Lower leg skin (tissue), 4 donors: Measurements from ENCODE around the gene UBE2G2. TPM values are rescaled to one million over a fixed set of nuclear protein-coding genes. Genes with fewer than 3 reads are reported as not detected.
A peak's percentile ranks its signal among the peaks of the same experiment; 100 is the strongest.

Experiments used
- DNase-seq, 2 donors: peaks; one replicate each; pipeline ENCODE4 v3.0.0-alpha.2; 2019; ENCODE audit warnings: low spot score in 2 of 2
- H3K4me3 ChIP-seq: fragments of 200-600 bp; sonication (generic); 2 replicates; pipeline ENCODE4 v1.5.1; 2017; ENCODE audit warnings: mild to moderate bottlenecking, low read depth; ENCODE audit not compliant: poor library complexity, severe bottlenecking
- CTCF ChIP-seq, 3 donors: fragments of 450-650 bp; IDR thresholded peaks; one replicate each; pipeline ENCODE4 v1.5.1; 2016; ENCODE audit warnings: antibody characterized with exemption in 3 of 3, mild to moderate bottlenecking in 3 of 3, moderate library complexity in 2 of 3
- POLR2A ChIP-seq, 2 donors: fragments of 450-650 bp; IDR thresholded peaks; one replicate each; pipeline ENCODE4 v1.6.1; 2016 to 2017; ENCODE audit warnings: antibody characterized with exemption in 2 of 2, mild to moderate bottlenecking in 1 of 2, moderate library complexity in 1 of 2
- WGBS, 2 donors: methylation state at CpG; one replicate each; pipeline ENCODE4 v1.1.5; 2018; 5-methylcytosine and 5-hydroxymethylcytosine counted together
- intact Hi-C: fragments of 100-400 bp; cut with DNase I; formaldehyde crosslinking; loops from one replicate; pipeline ENCODE4 v1.15.0; 2023; ENCODE audit warnings: low total_unique reads
- total RNA-seq, 4 donors: library from RNA; depleted of rRNA; stranded (reverse); fragments of >200 nt; gene quantifications; one replicate each; pipeline ENCODE4 v1.1.0, GENCODE V29; 2016

The UBE2G2 gene
- total RNA-seq, 4 donors from 2014 or later = 37.2 to 61.8 (median 49.8) TPM

GRCh38 chr21:44847261-44848056 lies 45.8 kb upstream of the UBE2G2 start:
- 88 to 91% methylated on average over 15 to 21 of the region's 24 CpGs for WGBS, 2 donors

GRCh38 chr21:44846485-44847260 lies 45.1 kb upstream of the UBE2G2 start:
- 21 to 24% methylated on average over 24 to 25 of the region's 27 CpGs for WGBS, 2 donors
- H3K4me3 ChIP-seq = no peak overlapping the region
- TF ChIP-seq CTCF (IDR thresholded peaks at IDR 0.05) = no peak
- TF ChIP-seq POLR2A (IDR thresholded peaks at IDR 0.05) = no peak
- peak; percentile 72 to 94 for DNase-seq
- intact Hi-C loops = no loop called here

More at GRCh38 chr21:44847261-44848056, 45.8 kb upstream of the UBE2G2 start:
- no peak for TF ChIP-seq POLR2A (IDR thresholded peaks at IDR 0.05)
- TF ChIP-seq CTCF (IDR thresholded peaks at IDR 0.05) = no peak
- no peak overlapping the region for H3K4me3 ChIP-seq
- intact Hi-C loops = no loop called here
- no peak for DNase-seq

GRCh38 chr21:44846224-44846484 lies 44.5 kb upstream of the UBE2G2 start:
- WGBS, 2 donors = 4 to 7% methylated on average over 1 of the region's 1 CpG
- TF ChIP-seq CTCF (IDR thresholded peaks at IDR 0.05) (no peak), POLR2A (IDR thresholded peaks at IDR 0.05) (no peak)
- no peak overlapping the region for H3K4me3 ChIP-seq
- intact Hi-C loops = no loop called here
- DNase-seq = no peak

GRCh38 chr21:44845418-44846223 lies 44.0 kb upstream of the UBE2G2 start:
- H3K4me3 ChIP-seq = no peak overlapping the region
- 6 to 8% methylated on average over 27 to 28 of the region's 34 CpGs for WGBS, 2 donors
- no peak for TF ChIP-seq POLR2A (IDR thresholded peaks at IDR 0.05)
- no peak for TF ChIP-seq CTCF (IDR thresholded peaks at IDR 0.05)
- peak in 1 of 2 donors; percentile 92 for DNase-seq
- intact Hi-C loops = no loop called here

GRCh38 chr21:44844256-44844655 lies 42.6 kb upstream of the UBE2G2 start:
- H3K4me3 ChIP-seq = no peak overlapping the region
- intact Hi-C loops = loop anchor here (1.0 kb wide), 1 partner anchor 40 kb away; no protein-coding TSS in a partner anchor
- 75 to 79% methylated on average over 16 of the region's 16 CpGs for WGBS, 2 donors
- no peak for DNase-seq
- TF ChIP-seq POLR2A (IDR thresholded peaks at IDR 0.05) (no peak), CTCF (IDR thresholded peaks at IDR 0.05) (no peak)
